ENCODE measurements around the gene FLACC1. TPM values are rescaled to one million over a fixed set of nuclear protein-coding genes. Genes with fewer than 3 reads are reported as not detected.

FLACC1 gene
- total and polyA plus RNA-seq, 2 donors (not counting 1 experiment from before 2014, with no cell fraction given) = 1.5 to 5.0 TPM

DNA sequence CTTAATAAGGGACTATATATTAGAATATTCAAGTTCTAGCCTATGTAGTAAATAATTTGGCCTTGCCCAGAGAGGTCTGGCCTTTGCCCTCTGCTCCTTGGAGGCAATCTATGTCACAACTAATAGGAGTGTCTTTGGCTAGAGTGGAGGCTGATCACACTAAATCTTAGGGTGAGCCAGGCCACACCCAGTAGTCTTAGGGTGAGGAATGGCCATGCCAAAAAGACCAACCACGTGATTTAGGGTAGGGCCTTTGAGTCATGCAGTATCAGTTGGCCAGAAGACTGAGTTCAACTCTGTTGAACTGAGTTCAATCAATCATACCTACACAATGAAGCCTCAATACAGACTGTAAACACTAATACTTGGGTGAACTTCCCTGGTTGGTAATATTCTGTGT lies 26.0 kb upstream of the FLACC1 start:
- Histone ChIP-seq H3K4me2 (replicated peaks; ENCODE audit: low read depth, low read length, poor library complexity, severe bottlenecking) (no peak overlapping the region), H2AFZ (ENCODE audit: insufficient read depth, low read depth, low read length, poor library complexity, severe bottlenecking) (no peak overlapping the region), H3K9me3 (ENCODE audit: control extremely low read depth in 1 of 3, control insufficient read depth in 2 of 3, insufficient read depth in 1 of 3, low read length in 2 of 3) (peaks cover 0 to 9% (median 0%) of the 10 kb centered on the region in 3 donors), H3K9ac (ENCODE audit: low read length) (no peak overlapping the region), H3K79me2 (ENCODE audit: control insufficient read depth, insufficient read depth, low read length) (no peaks in the 10 kb centered on the region), H3K27me3 (replicated peaks in 1 of 4; ENCODE audit: control extremely low read depth in 1 of 4, control insufficient read depth in 3 of 4, insufficient read depth in 4 of 4, low read length in 3 of 4) (no peaks in the 10 kb centered on the region), H3K4me1 (ENCODE audit: control insufficient read depth in 2 of 2, insufficient read depth in 2 of 2, low read length in 2 of 2) (no peaks in the 10 kb centered on the region), H3K27ac (ENCODE audit: low read length in 2 of 2) (no peak overlapping the region), H3K4me3 (ENCODE audit: control extremely low read depth in 1 of 5, extremely low read depth in 1 of 5, insufficient read depth in 1 of 5, low read depth in 2 of 5, low read length in 4 of 5) (no peak overlapping the region), H3K36me3 (replicated peaks in 1 of 2; ENCODE audit: control extremely low read depth in 1 of 2, control insufficient read depth in 1 of 2, extremely low read depth in 1 of 2, insufficient read depth in 2 of 2, low read length in 1 of 2) (peaks cover 16 to 67% of the 10 kb centered on the region in 2 experiments), H4K20me1 (ENCODE audit: control insufficient read depth, insufficient read depth, low read length, poor library complexity, severe bottlenecking) (no peaks in the 10 kb centered on the region)
- Mint-ChIP-seq H3K4me3 (no peak overlapping the region), H3K4me1 (no peaks in the 10 kb centered on the region), H3K9me3 (ENCODE audit: insufficient read depth) (peaks cover 2% of the 10 kb centered on the region), H3K27me3 (no peaks in the 10 kb centered on the region), H3K27ac (no peak overlapping the region)
- no peak for TF ChIP-seq EZH2 (IDR thresholded peaks at IDR 0.05; ENCODE audit: borderline replicate concordance, insufficient read depth, low read depth, low read length, poor library complexity, severe bottlenecking)
- TF ChIP-seq, protein P1, sequence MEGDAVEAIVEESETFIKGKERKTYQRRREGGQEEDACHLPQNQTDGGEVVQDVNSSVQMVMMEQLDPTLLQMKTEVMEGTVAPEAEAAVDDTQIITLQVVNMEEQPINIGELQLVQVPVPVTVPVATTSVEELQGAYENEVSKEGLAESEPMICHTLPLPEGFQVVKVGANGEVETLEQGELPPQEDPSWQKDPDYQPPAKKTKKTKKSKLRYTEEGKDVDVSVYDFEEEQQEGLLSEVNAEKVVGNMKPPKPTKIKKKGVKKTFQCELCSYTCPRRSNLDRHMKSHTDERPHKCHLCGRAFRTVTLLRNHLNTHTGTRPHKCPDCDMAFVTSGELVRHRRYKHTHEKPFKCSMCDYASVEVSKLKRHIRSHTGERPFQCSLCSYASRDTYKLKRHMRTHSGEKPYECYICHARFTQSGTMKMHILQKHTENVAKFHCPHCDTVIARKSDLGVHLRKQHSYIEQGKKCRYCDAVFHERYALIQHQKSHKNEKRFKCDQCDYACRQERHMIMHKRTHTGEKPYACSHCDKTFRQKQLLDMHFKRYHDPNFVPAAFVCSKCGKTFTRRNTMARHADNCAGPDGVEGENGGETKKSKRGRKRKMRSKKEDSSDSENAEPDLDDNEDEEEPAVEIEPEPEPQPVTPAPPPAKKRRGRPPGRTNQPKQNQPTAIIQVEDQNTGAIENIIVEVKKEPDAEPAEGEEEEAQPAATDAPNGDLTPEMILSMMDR (IDR thresholded peaks at IDR 0.05) = no peak
- CTCF ChIA-PET = interaction anchor here (1.1 kb wide), 1 partner anchor 19 kb away, joined by 3 read pairs; no protein-coding TSS in a partner anchor
- no peak for ATAC-seq (ENCODE audit: low read depth)
- WGBS (ENCODE audit: insufficient coverage) = no CpG with 5 or more reads among the region's 1 CpG
- POLR2A ChIA-PET = no interaction called here
- DNase-seq = no peak
- intact Hi-C loops (cut with micrococcal nuclease) = no loop called here

DNA sequence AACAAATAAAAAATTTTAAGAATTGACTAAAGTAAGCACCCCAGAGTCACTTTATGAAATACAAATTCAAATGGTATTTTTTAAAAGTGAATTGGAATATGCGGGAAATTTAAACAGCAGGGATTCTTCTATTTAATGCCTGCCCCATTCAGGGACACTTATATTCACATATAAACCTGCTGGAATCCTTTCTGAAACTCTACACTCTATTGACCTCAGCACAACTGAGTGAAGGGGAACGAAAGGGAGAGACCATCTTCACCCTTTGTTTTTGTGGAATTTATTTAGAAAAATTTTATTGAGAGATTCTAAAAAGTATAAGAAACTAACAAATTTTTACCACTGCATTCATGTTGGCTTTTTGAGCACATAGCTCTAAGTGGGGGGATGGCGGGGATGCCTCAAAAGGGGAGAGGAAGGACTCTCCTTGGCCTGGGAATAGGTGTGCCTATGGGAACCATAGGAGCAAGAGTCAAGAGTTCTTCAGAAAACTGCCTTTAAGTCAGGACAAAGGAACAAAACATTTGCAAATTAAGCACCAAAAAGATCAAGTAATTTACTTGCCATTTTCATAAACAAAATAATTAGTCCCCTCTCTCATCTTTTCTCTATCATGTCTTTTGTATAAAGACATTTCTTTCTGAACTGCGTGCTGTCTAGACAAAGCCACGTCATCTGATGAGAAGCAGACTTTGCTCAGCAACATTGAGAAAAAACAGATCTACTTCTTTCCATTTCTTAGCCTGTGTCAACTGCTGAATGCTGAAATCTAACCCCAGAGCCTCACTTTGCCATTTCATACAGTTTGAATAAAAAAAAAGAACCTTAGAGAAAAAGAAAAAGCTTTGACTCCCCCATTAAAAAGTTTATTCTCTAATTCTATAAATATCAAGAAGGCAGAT lies 21.6 kb upstream of the FLACC1 start:
- ChIA-PET CTCF (no interaction called here), POLR2A (no interaction called here)
- TF ChIP-seq EZH2 (IDR thresholded peaks at IDR 0.05; ENCODE audit: borderline replicate concordance, insufficient read depth, low read depth, low read length, poor library complexity, severe bottlenecking) = no peak
- TF ChIP-seq, protein P1 (IDR thresholded peaks at IDR 0.05) = no peak
- H3K9me3 ChIP-seq (ENCODE audit: control extremely low read depth in 1 of 3, control insufficient read depth in 2 of 3, insufficient read depth in 1 of 3, low read length in 2 of 3) = peaks cover 0 to 9% (median 3%) of the 10 kb centered on the region in 3 donors
- Mint-ChIP-seq H3K27me3 (no peaks in the 10 kb centered on the region), H3K4me3 (no peak overlapping the region), H3K4me1 (peaks cover 5% of the 10 kb centered on the region), H3K9me3 (ENCODE audit: insufficient read depth) (peaks cover 2% of the 10 kb centered on the region), H3K27ac (no peak overlapping the region)
- H4K20me1 ChIP-seq (ENCODE audit: control insufficient read depth, insufficient read depth, low read length, poor library complexity, severe bottlenecking) = no peaks in the 10 kb centered on the region
- H3K79me2 ChIP-seq (ENCODE audit: control insufficient read depth, insufficient read depth, low read length) = no peaks in the 10 kb centered on the region
- no peak overlapping the region for H3K27ac ChIP-seq (ENCODE audit: low read length in 2 of 2)
- no peak overlapping the region for H3K4me2 ChIP-seq (replicated peaks; ENCODE audit: low read depth, low read length, poor library complexity, severe bottlenecking)
- H3K36me3 ChIP-seq (replicated peaks in 1 of 2; ENCODE audit: control extremely low read depth in 1 of 2, control insufficient read depth in 1 of 2, extremely low read depth in 1 of 2, insufficient read depth in 2 of 2, low read length in 1 of 2) = peaks cover 9 to 36% of the 10 kb centered on the region in 2 experiments
- intact Hi-C loops (cut with micrococcal nuclease) = no loop called here
- H3K4me3 ChIP-seq (ENCODE audit: control extremely low read depth in 1 of 5, extremely low read depth in 1 of 5, insufficient read depth in 1 of 5, low read depth in 2 of 5, low read length in 4 of 5) = no peak overlapping the region
- H3K4me1 ChIP-seq (ENCODE audit: control insufficient read depth in 2 of 2, insufficient read depth in 2 of 2, low read length in 2 of 2) = no peaks in the 10 kb centered on the region
- 100% methylated on average over 2 of the region's 5 CpGs for WGBS (ENCODE audit: insufficient coverage)
- DNase-seq (no peak), ATAC-seq (ENCODE audit: low read depth) (no peak)
- H3K27me3 ChIP-seq (replicated peaks in 1 of 4; ENCODE audit: control extremely low read depth in 1 of 4, control insufficient read depth in 3 of 4, insufficient read depth in 4 of 4, low read length in 3 of 4) = no peaks in the 10 kb centered on the region
- H3K9ac ChIP-seq (ENCODE audit: low read length) = no peak overlapping the region
- no peak overlapping the region for H2AFZ ChIP-seq (ENCODE audit: insufficient read depth, low read depth, low read length, poor library complexity, severe bottlenecking)

Measured in B cell (primary cell).